NCI-H748 treated with DMSO at 0.1 percent for 48 hours (cell line): ENCODE results near the gene ACOD1.
A peak's percentile ranks its signal among the peaks of the same experiment; 100 is the strongest.
"Not testable (repeated sequence)": the region's sequence is repeated elsewhere in the genome, so short reads cannot be mapped to it uniquely, and the experiment has no call there.

Experiments used
- DNase-seq: peaks from one replicate; lab custom pipeline; 2025; lab: John Stamatoyannopoulos, UW

Gene ACOD1

GRCh38 chr13:76948149-76948548, at the start of gene ACOD1:
ACOD1 (plus strand) TSS chr13:76948511; CDS start chr13:76948559, 48 bp downstream.
- DNase-seq = no peak

GRCh38 chr13:76899066-76899465, 49.2 kb upstream of the ACOD1 start:
- not testable (repeated sequence) for DNase-seq

GRCh38 chr13:76903544-76904162, 44.7 kb upstream of the ACOD1 start:
- DNase-seq = peak; percentile 65

- DNase-seq = no peak
These were observed 43.8 kb upstream of the ACOD1 start for GRCh38 chr13:76904507-76904906.

GRCh38 chr13:76912476-76912875, 35.8 kb upstream of the ACOD1 start:
- DNase-seq = no peak

GRCh38 chr13:76913898-76914297, 34.4 kb upstream of the ACOD1 start:
- no peak for DNase-seq

GRCh38 chr13:76917095-76917494, 31.2 kb upstream of the ACOD1 start:
- DNase-seq = no peak

GRCh38 chr13:76917755-76918481, 30.4 kb upstream of the ACOD1 start:
- not testable (repeated sequence) for DNase-seq

GRCh38 chr13:76921516-76921915, 26.8 kb upstream of the ACOD1 start:
- no peak for DNase-seq

GRCh38 chr13:76925115-76925514, 23.2 kb upstream of the ACOD1 start:
- DNase-seq = no peak

GRCh38 chr13:76927955-76928354, 20.4 kb upstream of the ACOD1 start:
- DNase-seq = no peak

- no peak for DNase-seq
These were observed 19.9 kb upstream of the ACOD1 start for GRCh38 chr13:76928456-76928855.

GRCh38 chr13:76929320-76929719, 19.0 kb upstream of the ACOD1 start:
- DNase-seq = no peak

- DNase-seq = no peak
These were observed 18.4 kb upstream of the ACOD1 start for GRCh38 chr13:76929851-76930374.

- no peak for DNase-seq
These were observed 16.2 kb upstream of the ACOD1 start for GRCh38 chr13:76932076-76932475.

GRCh38 chr13:76934671-76935070, 13.6 kb upstream of the ACOD1 start:
- DNase-seq = no peak

GRCh38 chr13:76936763-76937162, 11.5 kb upstream of the ACOD1 start:
- DNase-seq = no peak

GRCh38 chr13:76937281-76937820, 11.0 kb upstream of the ACOD1 start:
- DNase-seq = no peak

- DNase-seq = no peak
These were observed 9.1 kb upstream of the ACOD1 start for GRCh38 chr13:76939215-76939614.

GRCh38 chr13:76942363-76942762, 5.9 kb upstream of the ACOD1 start:
- DNase-seq = no peak

- DNase-seq = no peak
These were observed 4.7 kb upstream of the ACOD1 start for GRCh38 chr13:76943646-76944045.

GRCh38 chr13:76944456-76944855, 3.9 kb upstream of the ACOD1 start:
- DNase-seq = no peak

- no peak for DNase-seq
These were observed 1.8 kb downstream of the ACOD1 start for GRCh38 chr13:76950101-76950500.
